ENCODE data around the gene IL18. TPM values are rescaled to one million over a fixed set of nuclear protein-coding genes. Genes with fewer than 3 reads are reported as not detected.

The IL18 gene
- total and polyA plus RNA-seq, 2 donors (not counting 1 experiment from before 2014, with no cell fraction given) = 0.17 to 0.23 TPM

GRCh38 chr11:112161012-112161411 is 2.9 kb downstream of the IL18 start:
- no peaks in the 10 kb centered on the region for H3K36me3 ChIP-seq (ENCODE audit: control insufficient read depth, insufficient read depth, low read length)
- no peak overlapping the region for H3K27ac ChIP-seq (ENCODE audit: insufficient read depth, low read length)
- H3K4me3 ChIP-seq (replicated peaks in 1 of 4; ENCODE audit: control extremely low read depth in 1 of 4, insufficient read depth in 1 of 4, low read depth in 3 of 4, low read length in 4 of 4) = no peak overlapping the region
- H2AFZ ChIP-seq (ENCODE audit: low read length) = no peak overlapping the region
- no peak overlapping the region for H3K4me2 ChIP-seq (ENCODE audit: extremely low read depth, insufficient read depth, low read length)
- no peak for TF ChIP-seq EZH2 (IDR thresholded peaks at IDR 0.05; ENCODE audit: low read length, missing control alignments)
- TF ChIP-seq, protein P1, sequence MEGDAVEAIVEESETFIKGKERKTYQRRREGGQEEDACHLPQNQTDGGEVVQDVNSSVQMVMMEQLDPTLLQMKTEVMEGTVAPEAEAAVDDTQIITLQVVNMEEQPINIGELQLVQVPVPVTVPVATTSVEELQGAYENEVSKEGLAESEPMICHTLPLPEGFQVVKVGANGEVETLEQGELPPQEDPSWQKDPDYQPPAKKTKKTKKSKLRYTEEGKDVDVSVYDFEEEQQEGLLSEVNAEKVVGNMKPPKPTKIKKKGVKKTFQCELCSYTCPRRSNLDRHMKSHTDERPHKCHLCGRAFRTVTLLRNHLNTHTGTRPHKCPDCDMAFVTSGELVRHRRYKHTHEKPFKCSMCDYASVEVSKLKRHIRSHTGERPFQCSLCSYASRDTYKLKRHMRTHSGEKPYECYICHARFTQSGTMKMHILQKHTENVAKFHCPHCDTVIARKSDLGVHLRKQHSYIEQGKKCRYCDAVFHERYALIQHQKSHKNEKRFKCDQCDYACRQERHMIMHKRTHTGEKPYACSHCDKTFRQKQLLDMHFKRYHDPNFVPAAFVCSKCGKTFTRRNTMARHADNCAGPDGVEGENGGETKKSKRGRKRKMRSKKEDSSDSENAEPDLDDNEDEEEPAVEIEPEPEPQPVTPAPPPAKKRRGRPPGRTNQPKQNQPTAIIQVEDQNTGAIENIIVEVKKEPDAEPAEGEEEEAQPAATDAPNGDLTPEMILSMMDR (conservative IDR thresholded peaks at IDR 0.05 in 1 of 2, IDR thresholded peaks at IDR 0.05 in 1 of 2; ENCODE audit: low read depth in 1 of 2, low read length in 2 of 2) = no peak
- H3K4me1 ChIP-seq (ENCODE audit: control insufficient read depth, extremely low read depth, insufficient read depth, low read length) = no peaks in the 10 kb centered on the region
- no peaks in the 10 kb centered on the region for H4K20me1 ChIP-seq (ENCODE audit: control insufficient read depth, extremely low read depth, insufficient read depth, low read length)
- no peak for DNase-seq (ENCODE audit: low read depth in 2 of 2)
- no peaks in the 10 kb centered on the region for H3K27me3 ChIP-seq (ENCODE audit: control insufficient read depth, insufficient read depth, low read length)
- H3K9ac ChIP-seq (ENCODE audit: insufficient read depth, low read length) = no peak overlapping the region
- no peaks in the 10 kb centered on the region for H3K9me3 ChIP-seq (ENCODE audit: control insufficient read depth, insufficient read depth, low read depth, low read length)
- H3K79me2 ChIP-seq (ENCODE audit: control insufficient read depth, insufficient read depth, low read length) = no peaks in the 10 kb centered on the region

- no peak for TF ChIP-seq EZH2 (IDR thresholded peaks at IDR 0.05; ENCODE audit: low read length, missing control alignments)
- TF ChIP-seq, protein P1 (conservative IDR thresholded peaks at IDR 0.05 in 1 of 2, IDR thresholded peaks at IDR 0.05 in 1 of 2; ENCODE audit: low read depth in 1 of 2, low read length in 2 of 2) = no peak
- Histone ChIP-seq H3K27ac (ENCODE audit: insufficient read depth, low read length) (no peak overlapping the region), H3K36me3 (ENCODE audit: control insufficient read depth, insufficient read depth, low read length) (no peaks in the 10 kb centered on the region), H3K4me2 (ENCODE audit: extremely low read depth, insufficient read depth, low read length) (no peak overlapping the region), H3K79me2 (ENCODE audit: control insufficient read depth, insufficient read depth, low read length) (no peaks in the 10 kb centered on the region), H3K27me3 (ENCODE audit: control insufficient read depth, insufficient read depth, low read length) (no peaks in the 10 kb centered on the region), H3K9me3 (ENCODE audit: control insufficient read depth, insufficient read depth, low read depth, low read length) (no peaks in the 10 kb centered on the region), H4K20me1 (ENCODE audit: control insufficient read depth, extremely low read depth, insufficient read depth, low read length) (no peaks in the 10 kb centered on the region), H3K4me3 (replicated peaks in 1 of 4; ENCODE audit: control extremely low read depth in 1 of 4, insufficient read depth in 1 of 4, low read depth in 3 of 4, low read length in 4 of 4) (no peak overlapping the region), H3K4me1 (ENCODE audit: control insufficient read depth, extremely low read depth, insufficient read depth, low read length) (no peaks in the 10 kb centered on the region), H3K9ac (ENCODE audit: insufficient read depth, low read length) (no peak overlapping the region), H2AFZ (ENCODE audit: low read length) (no peak overlapping the region)
- no peak for DNase-seq (ENCODE audit: low read depth in 2 of 2)
Measured at GRCh38 chr11:112160091-112160848, 3.6 kb downstream of the IL18 start.

DNA sequence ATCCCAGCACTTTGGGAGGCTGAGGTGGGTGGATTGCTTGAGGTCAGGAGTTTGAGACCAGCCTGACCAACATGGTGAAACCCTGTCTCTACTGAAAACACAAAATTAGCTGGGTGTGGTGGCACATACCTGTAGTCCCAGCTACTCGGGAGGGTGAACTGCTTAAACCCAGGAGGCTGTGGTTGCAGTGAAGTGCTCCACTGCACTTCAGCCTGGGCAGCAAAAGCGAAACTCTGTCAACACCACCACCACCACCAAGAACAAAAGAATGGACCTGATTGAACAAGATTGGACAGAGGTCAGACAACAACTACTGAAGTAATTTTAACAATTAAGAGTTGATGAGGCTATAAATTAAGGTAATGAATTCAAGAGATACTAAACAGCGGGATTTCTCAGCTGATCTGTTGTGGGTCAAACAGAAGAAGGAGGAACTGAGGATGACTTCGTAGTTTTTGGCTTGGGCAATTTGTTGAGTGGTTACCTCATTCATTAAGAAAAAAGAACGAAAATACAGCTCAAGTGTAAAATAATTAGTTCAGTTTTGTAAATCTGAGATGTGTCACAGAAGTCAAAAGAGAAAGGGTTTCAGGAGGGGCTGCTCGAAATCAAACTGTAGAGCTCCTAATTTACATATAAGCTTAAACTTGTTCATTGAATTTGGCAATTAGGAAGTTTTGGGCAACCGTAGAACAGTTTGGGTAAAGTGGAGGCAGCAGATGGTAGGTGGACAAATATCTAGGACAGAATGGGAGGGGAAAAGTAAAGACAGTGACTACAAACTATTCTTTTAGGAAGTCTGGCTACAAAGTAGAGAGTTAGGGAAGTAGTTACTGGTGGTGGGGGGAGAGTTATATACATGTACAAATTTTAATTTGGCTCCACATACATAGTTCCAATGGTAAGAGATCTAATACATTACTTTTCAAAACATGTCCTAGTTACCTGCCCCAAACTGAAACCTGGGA is 4.5 kb downstream of the IL18 start:
- DNase-seq (ENCODE audit: low read depth in 2 of 2) = no peak
- Histone ChIP-seq H3K9ac (ENCODE audit: insufficient read depth, low read length) (no peak overlapping the region), H3K27ac (ENCODE audit: insufficient read depth, low read length) (no peak overlapping the region), H3K4me2 (ENCODE audit: extremely low read depth, insufficient read depth, low read length) (no peak overlapping the region), H3K4me1 (ENCODE audit: control insufficient read depth, extremely low read depth, insufficient read depth, low read length) (no peaks in the 10 kb centered on the region), H4K20me1 (ENCODE audit: control insufficient read depth, extremely low read depth, insufficient read depth, low read length) (no peaks in the 10 kb centered on the region), H3K9me3 (ENCODE audit: control insufficient read depth, insufficient read depth, low read depth, low read length) (no peaks in the 10 kb centered on the region), H3K36me3 (ENCODE audit: control insufficient read depth, insufficient read depth, low read length) (no peaks in the 10 kb centered on the region), H3K27me3 (ENCODE audit: control insufficient read depth, insufficient read depth, low read length) (no peaks in the 10 kb centered on the region), H3K4me3 (replicated peaks in 1 of 4; ENCODE audit: control extremely low read depth in 1 of 4, insufficient read depth in 1 of 4, low read depth in 3 of 4, low read length in 4 of 4) (no peak overlapping the region), H3K79me2 (ENCODE audit: control insufficient read depth, insufficient read depth, low read length) (no peaks in the 10 kb centered on the region), H2AFZ (ENCODE audit: low read length) (no peak overlapping the region)
- TF ChIP-seq, protein P1 (conservative IDR thresholded peaks at IDR 0.05 in 1 of 2, IDR thresholded peaks at IDR 0.05 in 1 of 2; ENCODE audit: low read depth in 1 of 2, low read length in 2 of 2) = no peak
- TF ChIP-seq EZH2 (IDR thresholded peaks at IDR 0.05; ENCODE audit: low read length, missing control alignments) = no peak
